ENCODE results near the gene VSTM2L.
"Not testable (repeated sequence)": the region's sequence is repeated elsewhere in the genome, so short reads cannot be mapped to it uniquely, and the experiment has no call there.

The VSTM2L gene

GRCh38 chr20:37939701-37940560, 37.0 kb downstream of the VSTM2L start:
- no peak for DNase-seq

DNA sequence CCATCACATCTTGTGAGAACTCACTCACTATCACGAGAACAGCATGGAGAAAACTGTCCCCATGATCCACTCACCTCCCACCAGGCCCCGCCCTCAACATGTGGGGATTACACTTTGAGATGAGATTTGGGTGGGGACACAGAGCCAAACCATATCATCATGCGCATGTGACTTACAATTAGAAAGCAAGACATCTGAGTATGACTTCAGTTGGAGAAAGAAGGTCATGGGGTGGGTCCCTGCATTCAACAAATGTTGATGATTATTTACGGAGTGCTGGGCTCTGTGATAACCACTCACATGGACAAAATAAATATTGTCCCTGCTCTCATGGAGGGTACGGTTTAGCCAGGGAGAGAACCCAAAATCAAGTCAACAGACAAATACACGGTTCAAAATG, 37.9 kb downstream of the VSTM2L start:
- no peak for DNase-seq

- DNase-seq: no peak
Observed at GRCh38 chr20:37941332-37941731, 38.4 kb downstream of the VSTM2L start.

DNA sequence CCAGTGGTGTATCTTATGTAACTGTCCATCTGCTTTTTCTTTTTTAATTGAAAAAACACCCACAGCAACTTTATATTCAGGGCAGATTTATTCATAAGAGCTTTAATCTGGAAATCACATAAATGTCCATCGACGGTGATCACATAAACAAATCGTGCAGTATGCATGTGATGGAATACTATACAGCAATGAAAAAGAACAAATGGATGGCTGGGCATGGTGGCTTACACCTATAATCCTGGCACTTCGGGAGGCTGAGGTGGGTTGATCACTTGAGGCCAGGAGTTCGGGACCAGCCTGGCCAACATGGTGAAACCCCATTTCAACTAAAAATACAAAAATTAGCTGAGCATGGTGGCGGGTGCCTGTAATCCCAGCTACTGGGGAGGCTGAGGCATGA, 39.1 kb downstream of the VSTM2L start:
- no peak for DNase-seq

DNA sequence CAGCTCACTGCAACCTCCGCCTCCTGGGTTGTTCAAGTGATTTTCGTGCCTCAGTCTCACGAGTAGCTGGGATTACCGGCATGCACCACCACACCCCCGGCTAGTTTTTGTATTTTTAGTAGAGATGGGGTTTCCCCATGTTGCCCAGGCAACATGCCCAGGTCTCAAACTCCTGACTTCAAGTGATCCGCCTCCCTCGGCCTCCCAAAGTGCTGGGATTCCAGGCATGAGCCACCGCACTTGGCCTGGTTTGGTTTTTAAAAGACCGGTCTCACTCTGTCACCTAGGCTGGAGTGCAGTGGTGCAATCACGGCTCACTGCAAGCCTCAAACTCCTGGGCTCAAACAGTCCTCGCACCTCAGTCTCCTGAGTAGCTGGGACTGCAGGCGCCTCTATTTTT, 40.1 kb downstream of the VSTM2L start:
- DNase-seq: no peak

DNA sequence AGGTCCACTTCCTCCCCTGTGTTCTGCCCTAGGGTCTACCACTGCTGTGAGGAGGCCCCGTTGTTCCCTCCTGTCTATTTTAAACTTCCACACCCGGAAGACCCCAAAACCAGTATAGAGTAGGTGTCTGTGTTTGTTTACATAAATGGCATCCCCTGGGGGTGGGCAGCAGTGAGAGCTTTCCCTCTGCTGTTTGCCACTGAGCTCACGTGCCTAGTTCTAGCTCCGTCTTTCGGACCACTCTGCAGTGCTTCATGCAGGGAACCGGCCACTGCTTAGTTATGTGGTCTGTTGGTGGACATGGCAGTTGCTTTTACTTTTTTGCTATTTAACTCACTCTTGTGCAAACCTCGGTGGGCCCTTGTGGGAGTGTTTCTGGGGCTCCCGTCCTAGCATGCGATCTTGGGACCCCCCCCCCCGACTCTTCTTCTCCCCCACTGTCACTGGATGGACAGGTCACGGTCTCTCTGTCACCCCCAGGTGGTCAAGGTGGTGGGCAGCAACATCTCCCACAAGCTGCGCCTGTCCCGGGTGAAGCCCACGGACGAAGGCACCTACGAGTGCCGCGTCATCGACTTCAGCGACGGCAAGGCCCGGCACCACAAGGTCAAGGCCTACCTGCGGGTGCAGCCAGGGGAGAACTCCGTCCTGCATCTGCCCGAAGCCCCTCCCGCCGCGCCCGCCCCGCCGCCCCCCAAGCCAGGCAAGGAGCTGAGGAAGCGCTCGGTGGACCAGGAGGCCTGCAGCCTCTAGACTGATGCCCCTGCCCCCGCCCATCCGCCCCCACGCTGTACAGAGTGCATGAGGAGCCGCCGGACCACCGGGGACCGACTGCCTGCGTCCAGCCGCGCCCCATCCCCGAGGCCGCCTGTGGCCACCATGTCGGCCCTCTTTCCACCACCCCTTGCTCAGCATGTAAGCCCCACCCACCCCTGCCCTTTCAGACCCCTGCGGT, 40.9 kb downstream of the VSTM2L start:
- no peak for DNase-seq

- DNase-seq: no peak
Observed at GRCh38 chr20:37944456-37944981, 41.6 kb downstream of the VSTM2L start.

DNA sequence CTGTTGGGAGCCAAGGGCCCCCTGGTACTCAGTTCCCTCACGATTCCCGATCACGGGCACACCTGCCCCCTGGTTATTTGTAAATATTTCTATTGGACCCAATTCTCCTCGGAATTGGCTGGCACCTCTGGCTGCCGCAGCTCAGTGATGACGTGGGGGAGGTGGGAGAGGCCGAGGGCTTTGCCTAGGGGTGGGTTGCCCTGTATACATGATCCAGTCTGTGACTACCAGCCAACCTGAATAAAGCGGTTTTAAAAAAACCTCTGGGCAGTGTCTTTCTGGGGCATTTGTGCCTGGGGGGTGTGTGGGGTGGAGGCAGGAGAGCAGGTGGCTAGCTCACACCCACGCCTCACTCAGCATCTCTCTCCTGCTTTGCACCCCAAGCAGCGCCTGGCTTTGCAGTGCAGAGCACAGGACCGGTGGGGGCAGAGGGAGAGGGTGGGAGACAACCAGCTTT, 42.2 kb downstream of the VSTM2L start:
- DNase-seq: no peak

DNA sequence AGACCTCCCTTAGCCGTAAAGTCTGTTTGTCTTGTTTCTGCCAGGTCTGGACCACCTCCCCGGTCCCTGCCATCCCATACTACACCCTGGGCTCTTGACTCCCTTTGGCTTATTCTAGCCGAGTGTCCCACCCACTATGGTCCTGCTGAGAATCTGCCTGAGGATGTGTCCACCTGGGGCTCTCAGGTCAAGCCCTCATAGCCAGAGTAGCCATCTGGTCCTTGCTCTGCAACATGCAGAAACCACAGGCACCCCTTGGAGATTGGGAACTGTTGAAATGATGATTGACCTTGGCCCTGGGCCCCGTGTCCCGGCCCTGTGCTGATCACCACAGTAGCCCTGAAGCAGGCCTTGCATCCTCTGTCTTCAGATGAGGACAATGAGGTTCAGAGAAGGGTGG, 44.0 kb downstream of the VSTM2L start:
- DNase-seq: no peak

GRCh38 chr20:37947943-37948342, 45.0 kb downstream of the VSTM2L start:
- no peak for DNase-seq

GRCh38 chr20:37948956-37949355, 46.0 kb downstream of the VSTM2L start:
- no peak for DNase-seq

- no peak for DNase-seq
Observed at GRCh38 chr20:37954190-37954589, 51.3 kb downstream of the VSTM2L start.

GRCh38 chr20:37954626-37955025, 51.7 kb downstream of the VSTM2L start:
- no peak for DNase-seq

- no peak for DNase-seq
Observed at GRCh38 chr20:37955511-37955910, 52.6 kb downstream of the VSTM2L start.

GRCh38 chr20:37956107-37956585, 53.2 kb downstream of the VSTM2L start:
- DNase-seq: peak; percentile 58

- no peak for DNase-seq
Observed at GRCh38 chr20:37958856-37959520, 56.1 kb downstream of the VSTM2L start.

- no peak for DNase-seq
Observed at GRCh38 chr20:37961066-37961465, 58.1 kb downstream of the VSTM2L start.

GRCh38 chr20:37963483-37963882, 60.6 kb downstream of the VSTM2L start:
- DNase-seq: not testable (repeated sequence)

- DNase-seq: peak; percentile 15
Observed at GRCh38 chr20:37968841-37969401, 66.0 kb downstream of the VSTM2L start.

DNA sequence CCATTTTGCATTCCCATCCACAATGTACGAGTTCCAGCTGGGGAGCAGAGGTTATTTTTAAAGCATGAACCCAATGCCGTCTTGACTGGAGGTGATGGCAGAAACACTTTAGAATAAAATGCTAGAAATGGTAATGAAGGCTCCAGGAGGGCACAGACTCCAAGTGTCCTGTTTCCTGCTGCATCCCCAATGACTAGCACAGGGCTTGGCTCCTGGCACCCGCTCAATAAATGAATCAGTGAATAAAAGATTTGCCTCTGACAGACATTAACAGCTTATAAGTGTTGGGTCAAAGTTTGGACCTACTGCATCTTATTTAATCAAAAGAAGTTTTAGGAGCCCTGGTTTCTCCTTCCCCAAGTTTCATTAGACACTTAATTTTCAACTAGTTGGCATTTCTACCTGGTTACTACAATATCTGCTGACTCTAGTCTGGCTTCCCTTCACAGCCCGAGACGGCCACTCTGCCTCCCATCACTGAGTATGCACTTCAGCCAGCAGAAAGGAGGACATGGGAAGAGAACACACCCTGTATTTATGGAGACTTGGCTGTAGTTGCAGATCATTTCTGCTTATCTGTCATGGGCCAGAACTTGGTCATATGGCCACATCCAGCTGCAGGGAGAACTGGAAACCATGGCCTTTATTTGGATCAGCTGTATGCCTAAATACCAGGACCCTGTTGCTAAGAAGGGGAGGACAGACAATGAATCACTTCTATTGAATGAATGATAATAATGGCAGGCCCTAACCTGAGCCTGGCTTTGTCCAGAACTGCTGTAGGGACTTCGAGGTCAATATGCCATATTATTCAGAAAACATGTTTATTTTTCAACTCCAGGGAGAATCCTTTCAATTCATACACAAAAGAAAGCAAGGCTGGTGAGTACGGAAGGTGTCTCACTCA, 67.3 kb downstream of the VSTM2L start:
- DNase-seq: no peak

DNA sequence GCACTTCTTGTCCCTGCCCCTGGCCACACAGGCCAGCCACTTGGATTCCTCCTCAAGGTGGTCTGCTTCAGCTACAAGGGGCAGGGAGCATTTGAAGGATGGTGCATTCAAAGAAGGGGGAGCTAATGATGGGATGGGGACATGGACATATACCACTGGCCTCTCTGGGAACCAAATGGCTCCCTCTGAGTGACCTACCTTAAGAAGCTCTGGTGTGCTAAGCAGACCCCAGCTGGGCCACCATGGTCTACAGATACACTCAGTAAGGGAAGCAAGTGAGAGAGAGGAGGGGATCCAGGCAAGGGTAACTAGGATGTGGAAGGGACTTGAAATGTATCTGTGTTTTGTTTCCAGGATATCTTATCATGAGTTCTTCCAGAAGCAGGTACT, 67.9 kb downstream of the VSTM2L start:
- DNase-seq: no peak

Measured in NCI-H2029 (cell line).